ENCODE data around the gene DNASE1.

Gene DNASE1

DNA sequence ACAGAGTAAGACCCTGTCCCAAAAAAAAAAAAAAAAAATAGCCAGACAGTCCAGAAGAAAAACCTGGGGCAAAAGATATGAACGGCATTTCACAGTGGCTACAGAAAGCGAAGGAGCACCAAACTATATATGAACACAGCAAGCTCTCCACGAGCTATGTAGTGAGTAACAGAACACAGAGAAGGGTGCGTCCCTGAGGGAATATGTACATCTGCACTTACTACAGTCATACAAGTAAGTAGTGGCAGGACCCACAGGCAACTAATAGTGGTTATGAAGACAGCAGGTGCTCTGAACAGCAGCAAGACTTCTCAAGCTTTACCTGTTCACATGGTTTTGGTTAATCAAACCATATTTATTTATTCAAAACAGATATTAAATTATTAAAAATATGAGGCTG is 47.0 kb downstream of the DNASE1 start:
- DNase-seq: no peak

DNA sequence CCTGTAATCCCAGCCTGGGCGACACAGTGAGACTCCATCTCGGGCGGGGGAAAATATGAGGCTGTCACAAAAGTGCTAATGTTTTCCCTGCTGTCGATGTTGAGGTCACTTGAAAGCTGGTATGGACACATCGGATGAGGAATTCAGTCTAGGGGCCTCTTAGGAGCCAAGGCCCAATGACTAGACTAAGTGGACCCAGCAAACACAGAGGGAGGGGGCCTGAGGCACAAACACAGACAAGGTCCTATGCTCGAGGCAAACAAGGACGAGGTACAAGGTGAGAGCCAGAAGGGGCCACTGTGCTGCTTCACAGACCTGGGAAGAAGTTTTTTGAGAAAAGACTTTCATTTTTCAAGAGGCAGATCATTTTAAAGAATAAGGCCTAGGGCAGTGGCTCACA is 47.6 kb downstream of the DNASE1 start:
- DNase-seq: no peak

DNA sequence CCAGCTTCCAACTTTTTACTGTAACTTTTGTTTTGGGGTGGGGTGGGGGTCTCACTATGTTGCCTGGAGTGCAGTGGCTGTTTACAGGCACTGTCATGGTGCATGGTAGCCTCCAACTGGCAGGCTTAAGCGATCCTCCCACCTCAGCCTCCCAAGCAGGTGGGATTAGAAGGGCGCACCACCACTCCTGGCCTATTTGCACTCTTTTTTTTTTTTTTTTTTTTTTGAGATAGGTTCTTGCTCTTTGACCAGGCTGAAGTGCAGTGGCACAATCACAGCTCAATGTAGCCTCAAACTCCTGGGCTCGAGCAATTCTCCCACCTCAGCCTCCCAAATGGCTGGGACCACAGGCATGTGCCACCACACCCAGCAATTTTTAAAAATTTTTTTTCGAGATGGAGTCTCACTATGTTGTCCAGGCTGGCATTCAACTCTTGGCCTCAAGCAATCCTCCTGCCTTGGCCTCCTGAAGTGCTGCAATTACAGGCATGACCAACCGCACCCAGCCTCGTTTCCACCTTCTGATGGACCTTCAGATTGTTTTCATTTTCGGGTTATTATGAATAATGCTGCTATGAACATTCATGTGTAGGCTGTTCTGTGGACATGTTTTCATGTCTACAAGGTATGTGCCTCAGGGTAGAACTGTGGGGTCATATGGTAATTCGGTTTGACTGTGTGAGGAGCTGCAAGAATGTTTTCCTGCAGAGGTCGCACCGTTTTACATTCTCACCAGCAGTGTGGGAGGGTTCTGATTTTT is 51.9 kb downstream of the DNASE1 start:
- no peak for DNase-seq

All from NCI-H1436 treated with DMSO at 0.1 percent for 48 hours (cell line).